PC-3 (cell line): Measurements from ENCODE around the gene LAMP2. TPM values are rescaled to one million over a fixed set of nuclear protein-coding genes. Genes with fewer than 3 reads are reported as not detected.

Experiments
- ATAC-seq: fragments of 200-7000 bp; cut with Tn5 transposase; 2 replicates; pipeline ENCODE4 v1.9.1; 2020; ENCODE audit warnings: mild to moderate bottlenecking, moderate library complexity
- BruUV-seq: library from RNA; stranded (reverse); fragments of 400-500 nt; replicated peaks from 2 replicates; lab custom pipeline; 2021; lab: Mats Ljungman, UMichigan
- CTCF ChIA-PET: fragments of 300-600 bp; sonication (Branson Sonifier 250); formaldehyde crosslinking; loops from one replicate; lab custom pipeline; 2022; ENCODE audit warnings: antibody characterized with exemption; lab: Charles Lee
- POLR2A ChIA-PET: fragments of 300-600 bp; sonication (Branson Sonifier 250); formaldehyde crosslinking; loops from one replicate; lab custom pipeline; 2022; ENCODE audit warnings: antibody characterized with exemption; ENCODE audit not compliant: unreplicated experiment; lab: Charles Lee
- DNase-seq: peaks from one replicate; pipeline ENCODE4 v3.0.0-alpha.2; 2015
- H2AFZ ChIP-seq: fragments of 300-600 bp; sonication (generic); 2 replicates; pipeline ENCODE4 v1.6.0; 2016; ENCODE audit warnings: antibody characterized with exemption, low read length
- H3F3A ChIP-seq: fragments of 300-600 bp; sonication (generic); one replicate; pipeline ENCODE4 v1.6.0; 2017; ENCODE audit warnings: antibody characterized with exemption, low read length, control low read depth, mild to moderate bottlenecking; ENCODE audit not compliant: unreplicated experiment
- H3K27ac ChIP-seq: fragments of 300-600 bp; sonication (generic); 2 replicates; pipeline ENCODE4 v1.5.1; 2016; ENCODE audit warnings: mild to moderate bottlenecking, low read length
- H3K27me3 ChIP-seq: fragments of 300-600 bp; sonication (generic); 2 replicates; pipeline ENCODE4 v1.6.1; 2016; ENCODE audit warnings: low read length, mixed read lengths
- H3K36me3 ChIP-seq: fragments of 300-600 bp; sonication (generic); 2 replicates; pipeline ENCODE4 v1.6.1; 2016; ENCODE audit warnings: low read depth, mixed run types, low read length, mixed read lengths
- H3K4me1 ChIP-seq: fragments of 300-600 bp; sonication (generic); 2 replicates; pipeline ENCODE4 v1.5.1; 2016; ENCODE audit warnings: low read length; ENCODE audit not compliant: insufficient read depth
- H3K4me2 ChIP-seq: fragments of 300-600 bp; sonication (generic); 2 replicates; pipeline ENCODE4 v1.6.0; 2016; ENCODE audit warnings: low read length
- H3K4me3 ChIP-seq: fragments of 300-600 bp; sonication (generic); 2 replicates; pipeline ENCODE4 v1.5.1; 2016; ENCODE audit warnings: mild to moderate bottlenecking, low read length, mixed read lengths
- H3K79me2 ChIP-seq: fragments of 300-600 bp; sonication (generic); 2 replicates; pipeline ENCODE4 v1.6.1; 2017; ENCODE audit warnings: low read length, mixed read lengths
- H3K9ac ChIP-seq: fragments of 300-600 bp; sonication (generic); 2 replicates; pipeline ENCODE4 v1.6.0; 2016; ENCODE audit warnings: mild to moderate bottlenecking, low read length
- H3K9me2 ChIP-seq: fragments of 300-600 bp; sonication (generic); replicated peaks from 2 replicates; pipeline ENCODE4 v1.6.1; 2016; ENCODE audit warnings: mixed run types, low read length, mixed read lengths
- H3K9me3 ChIP-seq: fragments of 300-600 bp; sonication (generic); 2 replicates; pipeline ENCODE4 v1.6.1; 2016; ENCODE audit warnings: low read length, mixed read lengths
- H4K20me1 ChIP-seq: fragments of 300-600 bp; sonication (generic); 2 replicates; pipeline ENCODE4 v1.6.1; 2016; ENCODE audit warnings: low read length, mixed read lengths
- EZH2 ChIP-seq: fragments of 300-600 bp; sonication (generic); IDR thresholded peaks from one replicate; pipeline ENCODE4 v1.6.1; 2017; ENCODE audit warnings: antibody characterized with exemption, mild to moderate bottlenecking, low read length; ENCODE audit not compliant: unreplicated experiment
- EZH2phosphoT487 ChIP-seq: fragments of 300-600 bp; sonication (generic); IDR thresholded peaks from 2 replicates; pipeline ENCODE4 v1.6.1; 2018; ENCODE audit warnings: mild to moderate bottlenecking, antibody characterized with exemption, low read length, borderline replicate concordance
- intact Hi-C: fragments of 100-400 bp; cut with micrococcal nuclease; formaldehyde crosslinking; loops from 2 replicates; pipeline ENCODE4 v1.9.0; 2023
- total RNA-seq: library from RNA; depleted of rRNA; stranded (reverse); fragments of >200 nt; gene quantifications from 2 replicates; pipeline ENCODE4 v1.2.3, GENCODE V29; 2014
- TF ChIP-seq, protein P1 (sequence below): fragments of 300-600 bp; sonication (generic); conservative IDR thresholded peaks from 2 replicates; pipeline ENCODE4 v1.5.1; 2017; ENCODE audit warnings: antibody characterized with exemption, low read depth, mild to moderate bottlenecking, low read length

The LAMP2 gene
- total RNA-seq, 1 experiment from 2014 or later, result 53.8 TPM

- no TSS peak for BruUV-seq
These were observed 644 bp downstream of the LAMP2 start for GRCh38 chrX:120468479-120468824.

DNA sequence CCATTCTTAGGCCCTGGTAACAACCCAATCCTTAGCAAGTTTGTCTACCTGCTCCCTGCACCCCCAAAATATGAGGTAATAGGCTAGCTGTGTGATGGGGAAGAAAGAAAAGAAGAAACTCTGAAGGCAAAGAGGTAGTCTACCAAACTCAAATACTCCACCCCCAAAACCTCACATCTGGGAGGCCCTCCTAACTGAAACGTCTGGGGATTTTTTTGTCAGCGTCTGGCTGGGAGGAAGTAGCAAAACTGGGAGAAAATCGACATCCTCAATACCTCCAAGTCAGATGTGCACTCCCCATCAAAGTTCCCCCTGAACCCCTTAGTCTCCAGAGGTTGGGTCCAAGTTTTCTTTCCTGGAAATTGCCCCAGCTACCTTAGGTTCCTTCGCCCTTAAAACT, 1.0 kb downstream of the LAMP2 start:
- H3K27me3 ChIP-seq, result no peaks in the 10 kb centered on the region
- TF ChIP-seq EZH2phosphoT487 (no peak), EZH2 (no peak)
- TF ChIP-seq, protein P1, sequence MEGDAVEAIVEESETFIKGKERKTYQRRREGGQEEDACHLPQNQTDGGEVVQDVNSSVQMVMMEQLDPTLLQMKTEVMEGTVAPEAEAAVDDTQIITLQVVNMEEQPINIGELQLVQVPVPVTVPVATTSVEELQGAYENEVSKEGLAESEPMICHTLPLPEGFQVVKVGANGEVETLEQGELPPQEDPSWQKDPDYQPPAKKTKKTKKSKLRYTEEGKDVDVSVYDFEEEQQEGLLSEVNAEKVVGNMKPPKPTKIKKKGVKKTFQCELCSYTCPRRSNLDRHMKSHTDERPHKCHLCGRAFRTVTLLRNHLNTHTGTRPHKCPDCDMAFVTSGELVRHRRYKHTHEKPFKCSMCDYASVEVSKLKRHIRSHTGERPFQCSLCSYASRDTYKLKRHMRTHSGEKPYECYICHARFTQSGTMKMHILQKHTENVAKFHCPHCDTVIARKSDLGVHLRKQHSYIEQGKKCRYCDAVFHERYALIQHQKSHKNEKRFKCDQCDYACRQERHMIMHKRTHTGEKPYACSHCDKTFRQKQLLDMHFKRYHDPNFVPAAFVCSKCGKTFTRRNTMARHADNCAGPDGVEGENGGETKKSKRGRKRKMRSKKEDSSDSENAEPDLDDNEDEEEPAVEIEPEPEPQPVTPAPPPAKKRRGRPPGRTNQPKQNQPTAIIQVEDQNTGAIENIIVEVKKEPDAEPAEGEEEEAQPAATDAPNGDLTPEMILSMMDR, result no peak
- ATAC-seq, result no peak
- intact Hi-C loops, result no loop called here
- H3K9me3 ChIP-seq, result no peaks in the 10 kb centered on the region
- H3K79me2 ChIP-seq, result peaks cover 60% of the 10 kb centered on the region
- ChIA-PET CTCF (interaction anchor here (0.6 kb wide), 1 partner anchor 87 kb away, joined by 4 read pairs; no protein-coding TSS in a partner anchor), POLR2A (no interaction called here)
- H3F3A ChIP-seq, result no peaks in the 10 kb centered on the region
- no peaks in the 10 kb centered on the region for H3K36me3 ChIP-seq
- peak overlapping the region; percentile 87 for H3K4me3 ChIP-seq
- peak overlapping the region; percentile 80 for H3K9ac ChIP-seq
- no peaks in the 10 kb centered on the region for H4K20me1 ChIP-seq
- BruUV-seq, result no TSS peak
- H3K9me2 ChIP-seq, result no peaks in the 10 kb centered on the region
- no peak overlapping the region for H2AFZ ChIP-seq
- H3K27ac ChIP-seq, result peak overlapping the region; percentile 70
- H3K4me1 ChIP-seq, result peaks cover 12% of the 10 kb centered on the region; the same call in 1 of the 2 replicates
- H3K4me2 ChIP-seq, result peak overlapping the region; percentile 91
- no peak for DNase-seq

More at GRCh38 chrX:120468479-120468824, 644 bp downstream of the LAMP2 start:
- H2AFZ ChIP-seq, result peak overlapping the region; percentile 68; the same call in 1 of the 2 replicates
- H4K20me1 ChIP-seq, result no peaks in the 10 kb centered on the region
- ChIA-PET POLR2A (no interaction called here), CTCF (interaction anchor here (0.6 kb wide), 1 partner anchor 87 kb away, joined by 4 read pairs; no protein-coding TSS in a partner anchor)
- peak overlapping the region; percentile 70 for H3K27ac ChIP-seq
- H3K36me3 ChIP-seq, result no peaks in the 10 kb centered on the region
- DNase-seq (no peak), ATAC-seq (peak; percentile 3)
- H3F3A ChIP-seq, result no peaks in the 10 kb centered on the region
- no peaks in the 10 kb centered on the region for H3K9me3 ChIP-seq
- H3K9ac ChIP-seq, result peak overlapping the region; percentile 80
- H3K4me1 ChIP-seq, result peaks cover 12% of the 10 kb centered on the region; the same call in 1 of the 2 replicates
- peaks cover 56% of the 10 kb centered on the region for H3K79me2 ChIP-seq
- peak overlapping the region; percentile 87 for H3K4me3 ChIP-seq
- H3K4me2 ChIP-seq, result peak overlapping the region; percentile 91
- H3K27me3 ChIP-seq, result no peaks in the 10 kb centered on the region
- H3K9me2 ChIP-seq, result no peaks in the 10 kb centered on the region
- intact Hi-C loops, result no loop called here
- no peak for TF ChIP-seq EZH2phosphoT487
- TF ChIP-seq, protein P1, result no peak
- TF ChIP-seq EZH2, result no peak

GRCh38 chrX:120464411-120464810, 4.7 kb downstream of the LAMP2 start:
- no peak overlapping the region for H3K4me2 ChIP-seq
- H3K4me3 ChIP-seq, result no peak overlapping the region
- no TSS peak for BruUV-seq
- H3F3A ChIP-seq, result no peaks in the 10 kb centered on the region
- no peaks in the 10 kb centered on the region for H3K9me2 ChIP-seq
- no peaks in the 10 kb centered on the region for H4K20me1 ChIP-seq
- H3K4me1 ChIP-seq, result peaks cover 15% of the 10 kb centered on the region
- ChIA-PET CTCF (no interaction called here), POLR2A (no interaction called here)
- DNase-seq (no peak), ATAC-seq (no peak)
- TF ChIP-seq, protein P1, result no peak
- TF ChIP-seq EZH2 (no peak), EZH2phosphoT487 (no peak)
- no peak overlapping the region for H2AFZ ChIP-seq
- intact Hi-C loops, result no loop called here
- H3K79me2 ChIP-seq, result peaks cover 97% of the 10 kb centered on the region
- no peaks in the 10 kb centered on the region for H3K36me3 ChIP-seq
- no peak overlapping the region for H3K27ac ChIP-seq
- H3K9me3 ChIP-seq, result no peaks in the 10 kb centered on the region
- no peak overlapping the region for H3K9ac ChIP-seq
- no peaks in the 10 kb centered on the region for H3K27me3 ChIP-seq
